HG02588 (cell line): Measurements from ENCODE around the gene RASAL1.

Experiments used
- ATAC-seq: cut with Tn5 transposase; IDR thresholded peaks from one replicate; pipeline ENCODE4 v1.9.1; 2021; ENCODE audit warnings: mild to moderate bottlenecking, moderate library complexity; ENCODE audit not compliant: unreplicated experiment

The RASAL1 gene

GRCh38 chr12:113061061-113061694, 74.4 kb downstream of the RASAL1 start:
- no peak for ATAC-seq

DNA sequence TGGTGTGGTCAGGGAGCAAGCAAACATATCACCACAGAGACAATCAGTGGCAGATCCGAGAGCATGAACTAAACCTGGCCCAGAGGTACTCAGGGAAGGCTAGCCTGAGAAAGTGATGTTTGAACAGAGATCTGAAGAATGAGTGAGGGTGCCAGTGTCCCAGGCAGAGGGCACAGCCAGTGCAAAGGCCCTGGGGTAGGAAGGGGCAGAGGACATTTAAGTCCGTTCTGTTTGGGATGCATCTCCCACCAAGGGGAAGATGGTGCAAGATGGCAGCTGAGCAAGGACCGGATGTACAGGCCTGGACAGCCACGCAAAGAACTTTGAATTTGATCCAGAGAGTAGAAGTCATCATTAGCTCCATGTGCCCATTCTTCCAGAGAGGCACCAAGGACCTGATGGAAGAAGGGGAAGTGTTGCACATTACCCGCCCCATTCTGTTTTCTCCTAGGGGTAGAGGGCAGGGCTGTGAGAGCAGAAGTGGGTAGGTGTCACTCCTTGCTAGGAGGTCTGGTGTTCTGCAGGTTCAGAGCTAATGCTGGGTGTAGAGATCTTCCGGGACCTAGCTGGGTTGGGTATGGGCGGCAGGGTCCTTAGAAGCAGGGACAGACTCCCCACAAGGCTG, 75.1 kb downstream of the RASAL1 start:
- no peak for ATAC-seq

- no peak for ATAC-seq
These were observed 76.4 kb downstream of the RASAL1 start for GRCh38 chr12:113059071-113059595.

DNA sequence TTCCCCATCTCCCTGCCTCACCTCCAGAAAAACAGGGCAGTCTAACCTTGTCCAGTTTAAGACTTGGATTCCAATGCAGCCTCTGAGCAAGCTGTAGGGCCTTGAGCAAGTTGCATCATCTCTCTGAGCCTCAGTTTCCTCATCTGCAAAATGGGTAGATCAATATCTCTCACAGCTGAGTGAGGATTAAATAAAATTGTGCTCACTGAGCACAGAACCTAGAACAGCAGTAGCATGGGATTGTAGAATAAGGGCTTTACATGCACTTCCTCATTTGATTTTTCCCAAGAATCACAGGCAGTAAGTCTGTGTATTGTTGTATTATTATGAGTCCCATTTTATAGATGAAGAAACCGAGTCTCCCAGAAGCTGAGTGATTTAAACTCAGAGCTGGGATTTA, 77.0 kb downstream of the RASAL1 start:
- ATAC-seq = no peak

DNA sequence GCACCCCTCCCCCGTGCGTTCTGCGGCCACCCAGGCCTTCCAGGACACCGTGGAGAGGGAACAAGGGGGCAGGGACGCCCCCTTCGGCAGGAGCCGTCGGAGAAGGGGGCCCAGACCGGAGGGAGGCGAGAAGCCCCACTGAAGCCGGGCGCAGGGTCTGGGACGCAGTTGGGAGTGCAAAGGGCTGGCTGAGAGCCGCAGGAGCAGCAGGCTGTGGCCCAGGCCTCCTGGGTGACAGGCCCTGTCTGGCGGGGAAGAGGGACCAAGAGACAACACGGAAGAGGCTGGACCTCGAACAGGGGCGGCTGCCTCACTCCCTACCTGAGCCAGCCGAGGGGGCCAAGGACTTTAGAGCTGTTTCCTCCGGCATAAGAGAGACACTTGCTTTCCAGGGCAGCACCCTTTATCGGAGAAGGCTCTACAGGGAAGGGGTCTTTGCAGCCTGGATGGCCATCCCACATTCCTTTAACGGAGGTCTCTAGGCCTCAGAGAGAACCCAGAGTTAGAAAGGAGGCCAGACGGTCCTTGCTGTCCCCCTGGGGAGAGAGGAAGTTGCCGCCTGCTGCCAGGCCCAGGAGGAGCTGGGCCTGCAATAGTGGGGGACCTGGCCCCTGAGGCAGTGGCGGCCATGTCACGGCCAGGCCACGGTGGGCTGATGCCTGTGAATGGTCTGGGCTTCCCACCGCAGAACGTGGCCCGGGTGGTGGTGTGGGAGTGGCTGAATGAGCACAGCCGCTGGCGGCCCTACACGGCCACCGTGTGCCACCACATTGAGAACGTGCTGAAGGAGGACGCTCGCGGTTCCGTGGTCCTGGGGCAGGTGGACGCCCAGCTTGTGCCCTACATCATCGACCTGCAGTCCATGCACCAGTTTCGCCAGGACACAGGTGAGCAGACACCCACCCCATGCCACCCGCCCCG, 77.7 kb downstream of the RASAL1 start:
- ATAC-seq = no peak

DNA sequence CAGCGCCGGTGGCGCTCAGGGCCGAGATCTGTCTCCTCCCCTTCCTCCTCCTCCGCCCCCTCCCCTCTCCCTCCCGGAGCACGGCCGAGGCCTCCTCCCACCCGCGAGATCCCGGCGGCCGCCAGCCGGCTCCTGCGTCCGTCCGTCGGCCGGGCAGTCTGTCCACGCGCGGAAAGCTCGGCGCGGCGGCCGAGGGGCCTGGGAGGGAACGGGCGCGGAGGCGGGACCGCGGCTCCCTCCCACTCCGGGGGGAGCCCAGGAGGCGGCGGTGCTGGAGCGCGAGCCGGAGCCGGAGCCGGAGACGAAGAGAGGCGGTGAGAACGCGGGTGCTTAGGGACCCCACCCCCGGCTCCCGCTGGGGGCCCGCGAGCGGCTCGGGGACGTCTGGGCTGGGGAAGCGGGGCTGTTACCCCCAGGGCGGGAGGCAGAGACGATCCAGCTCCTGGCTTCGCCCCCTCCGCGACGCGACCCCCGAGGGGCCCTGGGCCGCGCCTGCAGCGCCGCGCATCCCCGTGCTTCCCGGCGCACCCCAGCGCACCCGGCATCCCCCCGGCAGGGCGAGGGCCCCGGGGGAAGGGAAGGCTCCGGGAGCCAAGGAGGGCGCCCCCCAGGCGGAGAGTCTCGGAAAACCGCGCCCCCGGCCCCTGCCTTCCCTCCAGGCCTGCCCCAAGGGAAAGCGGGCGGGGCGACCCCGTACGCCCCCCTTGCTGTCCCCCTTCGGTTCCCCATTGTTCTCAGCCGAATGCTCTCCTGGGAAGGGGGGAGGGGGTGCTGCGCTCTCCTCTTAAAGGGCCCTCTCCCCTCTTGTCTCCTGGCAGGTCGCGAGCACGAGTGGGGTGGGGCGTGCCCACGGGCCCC, 78.7 kb downstream of the RASAL1 start, which contains the start of gene DTX1:
Gene DTX1, plus strand, starts transcription at position 100 of the 858 bp plus-strand sequence. CDS start 1,463 bp downstream, outside the sequence.
- no peak for ATAC-seq

DNA sequence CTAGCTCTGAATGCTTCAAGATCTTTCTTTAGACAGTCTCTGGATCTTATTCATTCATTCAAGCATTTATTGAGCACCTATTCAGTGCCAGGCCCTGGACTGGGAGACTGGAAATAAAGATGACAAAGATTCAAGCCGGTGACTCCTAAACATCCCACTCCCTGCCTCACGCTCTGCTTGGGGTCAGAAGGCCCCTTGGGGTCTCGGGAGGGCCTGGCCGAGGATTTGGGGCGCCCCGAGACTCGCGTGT, 79.3 kb downstream of the RASAL1 start:
- ATAC-seq = no peak

GRCh38 chr12:113055594-113056380, 79.8 kb downstream of the RASAL1 start:
- ATAC-seq = no peak

DNA sequence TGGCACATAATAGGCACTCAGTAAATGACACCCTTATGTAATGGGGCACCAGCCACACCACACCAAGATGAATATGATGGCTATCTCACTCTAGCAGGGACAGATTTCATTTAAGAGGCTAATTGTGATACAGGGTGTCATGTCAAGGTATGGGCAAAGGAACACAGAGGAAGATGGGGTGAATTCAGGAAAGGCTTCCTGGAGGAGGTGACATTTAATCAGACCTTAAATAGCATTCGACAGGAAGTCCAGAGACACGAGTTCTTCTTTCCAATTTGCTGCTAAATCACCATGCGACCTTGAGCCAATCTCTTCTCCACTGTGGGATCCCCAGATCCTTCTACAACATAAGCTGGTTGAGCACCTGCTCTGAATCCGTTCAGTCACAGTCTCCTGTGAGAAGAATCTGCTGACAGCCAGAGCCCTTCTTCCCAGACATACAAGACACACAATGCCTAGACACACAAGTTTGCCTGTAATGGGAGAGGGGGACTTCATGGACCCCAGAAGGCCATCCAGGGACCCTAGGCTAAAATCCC, 80.5 kb downstream of the RASAL1 start:
- ATAC-seq = no peak

DNA sequence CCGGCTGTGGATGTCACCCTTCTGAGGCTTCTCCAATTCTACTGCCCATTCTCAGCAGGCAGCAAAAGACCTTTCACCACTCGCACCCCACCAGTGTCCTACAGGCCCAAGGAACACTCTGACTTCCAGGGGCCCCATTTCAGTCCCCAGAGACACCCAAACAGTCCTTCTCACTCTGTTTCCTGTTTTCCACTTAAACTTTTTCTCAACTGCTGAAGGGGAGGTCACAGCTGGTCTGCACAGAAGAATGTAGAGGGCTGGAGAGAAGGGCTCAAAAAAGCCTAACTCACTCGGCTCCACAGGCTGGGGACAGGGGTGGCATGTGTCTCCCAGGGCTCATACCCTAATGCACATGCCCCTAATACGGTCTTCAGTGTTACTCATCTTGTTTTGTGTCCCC, 83.2 kb downstream of the RASAL1 start:
- no peak for ATAC-seq

DNA sequence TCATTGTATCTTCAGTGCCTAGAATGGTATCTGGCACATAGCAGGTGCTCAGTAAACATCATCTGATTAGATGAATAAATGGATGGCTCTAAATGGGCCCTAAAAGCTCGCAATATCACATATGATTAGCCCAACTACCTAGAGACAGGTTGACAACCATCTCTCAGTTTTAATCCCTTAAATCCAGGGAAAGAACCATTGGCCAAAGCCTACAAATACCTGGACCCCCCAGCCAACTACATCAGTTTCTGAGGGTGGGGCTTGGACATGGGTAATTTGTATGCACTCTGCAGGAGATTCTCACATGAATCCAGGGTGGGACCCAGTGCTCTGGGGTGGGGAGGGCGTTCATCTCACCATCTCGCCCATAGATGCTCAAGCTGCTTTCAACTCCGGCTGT, 83.8 kb downstream of the RASAL1 start:
- ATAC-seq = no peak

DNA sequence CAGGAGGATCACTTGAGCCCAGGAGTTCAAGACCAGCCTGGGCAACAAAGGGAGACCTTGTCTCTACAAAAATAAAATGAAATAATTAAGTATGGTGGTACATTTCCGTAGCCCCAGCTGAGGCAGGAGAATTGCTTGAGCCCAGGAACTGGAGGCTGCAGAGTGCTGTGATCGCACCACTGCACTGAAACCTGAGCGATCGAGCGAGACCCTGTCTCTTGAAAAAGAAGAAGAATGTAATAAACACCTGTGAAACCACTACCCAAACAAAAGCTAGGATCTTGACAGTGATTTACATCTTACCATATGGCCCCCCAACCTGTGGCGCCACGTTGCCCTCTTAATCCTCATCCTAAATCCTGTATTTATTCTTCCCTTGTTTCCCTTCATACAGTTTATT, 84.8 kb downstream of the RASAL1 start:
- no peak for ATAC-seq

DNA sequence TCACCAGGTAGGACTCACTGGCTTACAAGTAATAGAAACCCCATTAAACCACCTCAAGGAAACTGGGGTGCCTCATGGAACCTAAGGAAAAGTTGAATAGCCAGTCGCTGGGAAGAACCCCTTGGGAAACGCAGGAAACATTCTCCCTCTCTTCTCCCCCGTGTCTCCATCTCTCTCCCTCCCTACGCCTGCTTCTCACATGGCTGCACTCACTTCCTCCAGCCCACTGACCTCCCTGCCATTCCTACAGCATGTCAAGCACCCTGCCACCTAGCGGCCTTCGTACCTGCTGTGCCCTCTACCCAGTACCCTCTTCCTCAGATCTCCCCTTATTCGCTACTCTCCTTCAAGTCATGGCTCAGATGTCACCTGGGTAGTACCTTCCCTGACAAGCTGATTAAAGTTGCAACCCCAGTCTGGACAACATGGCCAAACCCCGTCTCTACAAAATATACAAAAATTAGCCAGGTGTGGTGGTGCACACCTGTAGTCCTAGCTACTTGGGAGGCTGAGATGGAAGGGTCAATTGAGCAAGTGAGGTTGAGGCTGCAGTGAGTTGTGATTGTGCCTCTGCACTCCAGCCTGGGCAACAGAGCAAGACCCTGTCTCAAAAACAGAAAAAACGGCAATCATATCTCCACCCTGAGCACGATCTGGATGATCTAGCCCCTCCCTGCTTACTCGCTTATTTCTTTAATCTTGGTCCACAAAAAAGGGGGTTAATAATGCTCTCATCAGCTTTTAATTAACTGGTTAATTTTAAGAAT, 85.4 kb downstream of the RASAL1 start:
- ATAC-seq = no peak
